ENCODE results near the gene RNU7-1.
A peak's percentile ranks its signal among the peaks of the same experiment; 100 is the strongest.

The RNU7-1 gene

DNA sequence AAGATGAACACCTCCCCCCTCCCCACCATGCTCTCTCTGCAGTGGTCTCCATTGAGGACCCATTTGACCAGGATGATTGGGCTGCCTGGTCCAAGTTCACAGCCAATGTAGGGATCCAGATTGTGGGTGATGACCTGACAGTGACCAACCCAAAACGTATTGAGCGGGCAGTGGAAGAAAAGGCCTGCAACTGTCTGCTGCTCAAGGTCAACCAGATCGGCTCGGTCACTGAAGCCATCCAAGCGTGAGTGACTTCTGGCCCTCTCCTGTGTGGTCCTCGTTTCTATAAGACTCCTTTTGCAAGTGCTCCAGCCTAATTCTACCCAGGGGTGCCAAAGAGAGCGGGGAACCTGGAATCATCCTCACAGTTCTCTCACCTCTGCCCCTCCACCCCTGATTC, 22.1 kb upstream of the RNU7-1 start:
- TF ChIP-seq, protein P1, sequence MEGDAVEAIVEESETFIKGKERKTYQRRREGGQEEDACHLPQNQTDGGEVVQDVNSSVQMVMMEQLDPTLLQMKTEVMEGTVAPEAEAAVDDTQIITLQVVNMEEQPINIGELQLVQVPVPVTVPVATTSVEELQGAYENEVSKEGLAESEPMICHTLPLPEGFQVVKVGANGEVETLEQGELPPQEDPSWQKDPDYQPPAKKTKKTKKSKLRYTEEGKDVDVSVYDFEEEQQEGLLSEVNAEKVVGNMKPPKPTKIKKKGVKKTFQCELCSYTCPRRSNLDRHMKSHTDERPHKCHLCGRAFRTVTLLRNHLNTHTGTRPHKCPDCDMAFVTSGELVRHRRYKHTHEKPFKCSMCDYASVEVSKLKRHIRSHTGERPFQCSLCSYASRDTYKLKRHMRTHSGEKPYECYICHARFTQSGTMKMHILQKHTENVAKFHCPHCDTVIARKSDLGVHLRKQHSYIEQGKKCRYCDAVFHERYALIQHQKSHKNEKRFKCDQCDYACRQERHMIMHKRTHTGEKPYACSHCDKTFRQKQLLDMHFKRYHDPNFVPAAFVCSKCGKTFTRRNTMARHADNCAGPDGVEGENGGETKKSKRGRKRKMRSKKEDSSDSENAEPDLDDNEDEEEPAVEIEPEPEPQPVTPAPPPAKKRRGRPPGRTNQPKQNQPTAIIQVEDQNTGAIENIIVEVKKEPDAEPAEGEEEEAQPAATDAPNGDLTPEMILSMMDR (conservative IDR thresholded peaks at IDR 0.05; ENCODE audit: low read depth, low read length) = no peak
- H3K4me3 ChIP-seq (ENCODE audit: low read length) = no peak overlapping the region
- DNase-seq (ENCODE audit: low read depth) = no peak

DNA sequence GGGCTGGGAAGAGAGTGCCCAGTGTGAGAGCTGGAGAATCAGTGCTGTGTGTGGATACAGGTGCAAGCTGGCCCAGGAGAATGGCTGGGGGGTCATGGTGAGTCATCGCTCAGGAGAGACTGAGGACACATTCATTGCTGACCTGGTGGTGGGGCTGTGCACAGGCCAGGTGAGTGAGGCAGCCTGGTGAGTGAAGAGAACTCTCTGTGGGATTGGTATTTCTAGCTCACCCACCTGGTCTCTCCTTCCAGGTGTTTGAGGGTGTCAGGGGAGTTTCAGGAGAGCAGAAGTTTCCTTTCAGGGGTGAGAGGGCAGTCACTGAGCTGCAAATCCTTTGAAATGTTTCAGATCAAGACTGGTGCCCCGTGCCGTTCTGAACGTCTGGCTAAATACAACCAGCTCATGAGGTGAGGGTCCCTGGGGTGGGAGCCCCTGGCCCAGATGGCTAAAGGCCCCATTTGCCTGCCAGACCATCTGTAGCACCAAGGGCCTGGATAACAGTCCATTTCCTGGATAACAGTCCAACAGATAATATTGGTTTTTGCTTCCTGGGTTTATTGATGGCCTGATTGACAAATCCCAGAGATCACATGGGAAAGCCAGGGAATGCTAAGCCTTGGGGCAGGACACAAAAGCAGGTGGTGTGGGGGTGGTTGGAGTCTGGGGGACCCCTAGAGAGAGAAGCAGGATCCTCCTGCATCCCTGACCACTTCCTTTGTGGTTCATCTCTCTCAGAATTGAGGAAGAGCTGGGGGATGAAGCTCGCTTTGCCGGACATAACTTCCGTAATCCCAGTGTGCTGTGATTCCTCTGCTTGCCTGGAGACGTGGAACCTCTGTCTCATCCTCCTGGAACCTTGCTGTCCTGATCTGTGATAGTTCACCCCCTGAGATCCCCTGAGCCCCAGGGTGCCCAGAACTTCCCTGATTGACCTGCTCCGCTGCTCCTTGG, 21.3 kb upstream of the RNU7-1 start:
- DNase-seq (ENCODE audit: low read depth) = no peak
- no peak overlapping the region for H3K4me3 ChIP-seq (ENCODE audit: low read length)
- TF ChIP-seq, protein P1 (conservative IDR thresholded peaks at IDR 0.05; ENCODE audit: low read depth, low read length) = no peak

DNA sequence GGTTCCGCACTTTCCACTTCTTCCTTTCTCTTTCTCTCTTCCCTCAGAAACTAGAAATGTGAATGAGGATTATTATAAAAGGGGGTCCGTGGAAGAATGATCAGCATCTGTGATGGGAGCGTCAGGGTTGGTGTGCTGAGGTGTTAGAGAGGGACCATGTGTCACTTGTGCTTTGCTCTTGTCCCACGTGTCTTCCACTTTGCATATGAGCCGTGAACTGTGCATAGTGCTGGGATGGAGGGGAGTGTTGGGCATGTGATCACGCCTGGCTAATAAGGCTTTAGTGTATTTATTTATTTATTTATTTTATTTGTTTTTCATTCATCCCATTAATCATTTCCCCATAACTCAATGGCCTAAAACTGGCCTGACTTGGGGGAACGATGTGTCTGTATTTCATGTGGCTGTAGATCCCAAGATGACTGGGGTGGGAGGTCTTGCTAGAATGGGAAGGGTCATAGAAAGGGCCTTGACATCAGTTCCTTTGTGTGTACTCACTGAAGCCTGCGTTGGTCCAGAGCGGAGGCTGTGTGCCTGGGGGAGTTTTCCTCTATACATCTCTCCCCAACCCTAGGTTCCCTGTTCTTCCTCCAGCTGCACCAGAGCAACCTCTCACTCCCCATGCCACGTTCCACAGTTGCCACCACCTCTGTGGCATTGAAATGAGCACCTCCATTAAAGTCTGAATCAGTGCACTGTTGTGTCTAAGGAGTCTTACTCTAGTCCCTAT, 20.4 kb upstream of the RNU7-1 start:
- TF ChIP-seq, protein P1 (conservative IDR thresholded peaks at IDR 0.05; ENCODE audit: low read depth, low read length) = no peak
- no peak for DNase-seq (ENCODE audit: low read depth)
- no peak overlapping the region for H3K4me3 ChIP-seq (ENCODE audit: low read length)

DNA sequence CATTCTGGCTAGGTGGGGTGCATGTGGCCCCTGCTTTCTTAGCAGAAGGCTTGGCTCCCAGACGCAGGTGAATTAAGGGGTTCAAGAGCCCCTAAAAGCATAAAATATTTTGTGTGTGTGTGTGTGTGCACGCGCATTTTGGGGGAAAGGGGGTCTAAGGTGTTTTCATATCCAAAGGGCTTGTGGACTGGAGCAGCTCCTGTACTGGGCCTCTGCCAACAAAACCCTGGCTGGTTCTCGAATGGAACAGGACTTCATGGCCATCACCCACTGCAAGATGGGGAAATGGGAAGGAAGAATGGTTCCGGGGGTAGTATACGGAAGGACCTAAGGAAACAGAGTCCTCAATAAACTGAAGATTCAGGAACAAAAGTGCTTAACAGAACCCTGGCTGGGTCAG, 19.8 kb upstream of the RNU7-1 start:
- TF ChIP-seq, protein P1 (conservative IDR thresholded peaks at IDR 0.05; ENCODE audit: low read depth, low read length) = no peak
- DNase-seq (ENCODE audit: low read depth) = no peak
- no peak overlapping the region for H3K4me3 ChIP-seq (ENCODE audit: low read length)

DNA sequence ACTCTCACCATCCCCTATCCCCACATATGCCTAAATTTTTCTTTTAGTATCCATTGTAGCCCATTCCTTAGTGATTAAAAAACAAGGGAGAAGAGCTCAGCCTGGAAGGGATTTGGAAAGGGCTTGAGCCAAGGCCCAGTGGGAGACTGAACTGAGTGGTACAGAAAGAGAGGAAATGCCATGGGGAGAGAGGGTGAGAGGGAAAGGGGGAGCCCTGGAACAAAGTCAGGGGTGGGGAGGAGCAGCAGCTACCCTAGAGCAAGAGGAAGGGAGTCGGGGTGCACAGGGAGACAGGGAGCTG, 18.4 kb upstream of the RNU7-1 start:
- H3K4me3 ChIP-seq (ENCODE audit: low read length) = no peak overlapping the region
- TF ChIP-seq, protein P1 (conservative IDR thresholded peaks at IDR 0.05; ENCODE audit: low read depth, low read length) = no peak
- no peak for DNase-seq (ENCODE audit: low read depth)

DNA sequence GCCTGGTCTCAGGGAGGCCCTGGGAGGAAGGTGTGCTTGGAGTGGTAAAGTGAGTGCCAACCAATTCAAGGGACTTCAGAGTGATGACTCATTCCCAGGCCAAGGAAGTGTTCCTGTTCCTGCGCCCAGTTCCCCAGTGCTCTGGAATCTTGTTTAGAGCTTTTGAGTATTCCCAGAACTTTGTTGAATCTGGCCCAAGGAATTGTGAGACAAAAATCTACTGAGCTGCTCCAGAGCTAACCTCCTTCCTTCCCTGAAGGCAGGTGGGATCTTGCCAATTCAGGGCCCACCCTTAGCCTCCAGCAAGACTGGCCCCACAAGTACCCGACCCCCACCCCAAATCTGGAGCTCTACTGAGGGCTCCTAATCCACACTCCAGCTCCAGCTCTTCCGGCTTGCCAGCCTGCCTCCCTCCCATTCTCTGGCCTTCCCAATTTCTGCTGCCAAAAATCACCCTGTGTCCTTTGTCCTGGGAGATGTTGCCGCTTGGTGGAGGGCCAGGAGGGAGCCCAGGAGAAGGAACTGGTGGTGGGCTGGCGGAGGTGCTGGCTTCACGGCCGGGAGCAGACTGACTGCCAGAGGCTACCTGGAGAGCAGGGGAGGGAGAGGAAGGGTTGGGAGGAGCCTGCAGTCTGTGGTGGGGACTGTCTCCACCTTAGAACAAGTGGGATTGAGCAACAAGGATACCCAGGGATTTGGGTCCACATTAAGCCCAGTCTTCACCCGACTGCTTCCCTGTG, 17.9 kb upstream of the RNU7-1 start:
- DNase-seq (ENCODE audit: low read depth) = peak; percentile 76
- H3K4me3 ChIP-seq (ENCODE audit: low read length) = peak overlapping the region; percentile 29
- TF ChIP-seq, protein P1 (conservative IDR thresholded peaks at IDR 0.05; ENCODE audit: low read depth, low read length) = no peak
